COLO829 (cell line): ENCODE data around the gene POLN.
"Not testable (repeated sequence)": the region's sequence is repeated elsewhere in the genome, so short reads cannot be mapped to it uniquely, and the experiment has no call there.

Experiments
- DNase-seq: peaks from one replicate; pipeline ENCODE4 v3.0.0; 2012; ENCODE audit warnings: low spot score

The POLN gene

DNA sequence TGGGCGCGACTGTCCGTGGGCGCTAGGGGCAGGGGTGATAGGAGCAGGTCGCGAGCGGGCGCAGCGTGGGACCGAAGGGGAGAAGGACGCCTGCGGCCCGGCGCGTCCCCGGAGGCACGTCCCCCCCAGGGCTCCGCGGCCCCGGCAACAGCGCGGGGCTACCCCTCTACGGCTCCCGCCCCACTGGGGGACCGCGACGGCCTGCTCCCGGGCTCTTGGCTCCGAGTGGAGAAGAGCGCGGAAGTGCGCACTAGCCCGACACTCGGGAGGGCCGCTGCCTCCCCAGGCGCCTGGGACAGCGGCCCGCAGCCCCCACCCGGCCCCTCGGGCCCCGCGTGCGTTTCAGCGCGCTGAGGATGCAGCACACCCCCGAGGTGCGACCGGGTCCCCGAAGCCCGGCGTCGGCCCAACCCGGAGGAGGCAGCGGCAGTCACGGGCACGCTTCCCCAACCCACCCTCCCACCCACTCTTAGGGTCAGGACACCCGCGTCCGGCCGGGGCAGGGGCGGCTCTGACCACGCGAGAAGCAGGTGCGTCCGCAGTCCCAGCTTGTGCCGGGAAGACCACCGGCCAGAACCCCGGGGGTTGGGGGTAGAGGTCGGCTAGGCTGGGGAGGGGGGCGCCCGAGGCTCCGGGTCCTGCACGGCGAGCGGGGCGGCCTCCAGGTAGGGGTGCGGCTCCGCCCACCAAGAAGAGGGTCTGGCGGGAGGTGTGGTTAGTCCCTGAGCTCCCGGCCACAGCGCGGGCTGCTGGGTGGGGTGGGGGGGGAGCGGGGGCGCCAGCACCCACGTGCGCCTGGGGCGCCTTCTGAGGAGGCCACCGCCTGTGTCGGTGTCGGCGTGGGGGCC, 201.3 kb downstream of the POLN start:
- DNase-seq: no peak

DNA sequence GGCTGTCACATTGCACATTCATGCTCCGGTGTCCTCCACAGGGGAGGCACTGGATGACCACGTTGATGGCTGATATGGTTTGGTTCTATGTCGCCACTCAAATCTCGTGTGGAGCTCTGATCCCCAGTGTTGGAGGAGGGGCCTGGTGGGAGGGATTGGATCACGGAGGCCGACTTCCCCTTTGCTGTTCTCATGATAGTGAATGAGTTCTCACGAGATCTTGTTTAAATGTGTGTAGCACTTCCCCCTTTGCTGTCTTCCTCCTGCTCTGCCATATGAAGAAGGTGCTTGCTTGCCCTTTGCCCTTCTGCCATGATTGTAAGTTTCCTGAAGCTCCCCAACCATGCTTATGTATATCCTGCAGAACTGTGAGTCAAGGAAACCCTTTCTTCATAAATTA, 205.1 kb downstream of the POLN start:
- DNase-seq: no peak

DNA sequence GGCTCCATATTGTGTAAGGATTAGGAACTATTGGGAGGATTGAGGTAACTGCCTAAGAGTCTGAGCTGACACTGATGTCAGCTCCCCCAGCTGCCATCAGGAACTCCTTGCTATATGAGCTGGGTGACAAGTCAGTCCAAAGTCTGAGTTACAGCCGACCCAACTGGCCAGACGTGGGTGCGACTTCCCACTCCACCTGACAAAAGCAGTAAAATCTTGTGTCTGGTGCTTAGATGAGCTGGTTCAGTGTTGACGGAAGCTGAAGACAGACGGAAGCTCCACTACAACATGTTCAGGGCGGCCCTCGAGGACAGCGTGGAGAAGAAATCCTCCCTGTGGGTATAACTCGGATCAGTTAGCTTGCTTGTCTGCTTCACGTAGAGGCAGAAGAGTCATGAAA, 205.6 kb downstream of the POLN start:
- no peak for DNase-seq

DNA sequence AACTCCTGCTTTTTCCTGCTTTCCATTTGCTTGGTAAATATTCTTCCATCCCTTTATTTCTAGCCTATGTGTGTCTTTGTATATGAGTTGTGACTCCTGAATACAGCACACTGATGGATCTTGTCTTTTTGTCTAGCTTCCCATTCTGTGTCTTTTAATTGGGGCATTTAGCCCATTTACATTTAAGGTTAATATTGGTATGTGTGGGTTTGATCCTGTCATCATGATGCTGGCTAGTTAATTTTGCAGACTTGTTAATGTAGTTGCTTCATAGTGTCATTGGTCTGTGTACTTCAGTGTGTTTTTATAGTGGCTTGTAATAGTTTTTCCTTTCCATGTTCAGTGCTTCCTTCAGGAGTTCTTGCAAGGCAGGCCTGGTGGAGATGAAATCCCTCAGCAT, 210.8 kb downstream of the POLN start:
- not testable (repeated sequence) for DNase-seq

DNA sequence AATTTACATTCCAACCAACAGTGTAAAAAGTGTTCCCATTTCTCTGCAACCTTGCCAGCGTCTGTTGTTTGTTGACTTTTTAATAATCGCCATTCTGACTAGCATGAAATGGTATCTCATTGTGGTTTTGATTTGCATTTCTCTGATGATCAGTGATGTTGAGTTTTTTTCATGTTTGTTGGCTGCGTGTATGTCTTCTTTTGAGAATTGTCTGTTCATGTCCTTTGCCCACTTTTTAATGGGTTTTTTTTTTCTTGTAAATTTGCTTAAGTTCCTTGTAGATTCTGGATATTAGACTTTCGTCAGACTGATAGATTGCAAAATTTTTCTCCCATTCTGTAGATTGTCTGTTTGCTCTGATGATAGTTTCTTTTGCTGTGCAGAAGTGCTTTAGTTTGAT, 214.8 kb downstream of the POLN start:
- DNase-seq: not testable (repeated sequence)

DNA sequence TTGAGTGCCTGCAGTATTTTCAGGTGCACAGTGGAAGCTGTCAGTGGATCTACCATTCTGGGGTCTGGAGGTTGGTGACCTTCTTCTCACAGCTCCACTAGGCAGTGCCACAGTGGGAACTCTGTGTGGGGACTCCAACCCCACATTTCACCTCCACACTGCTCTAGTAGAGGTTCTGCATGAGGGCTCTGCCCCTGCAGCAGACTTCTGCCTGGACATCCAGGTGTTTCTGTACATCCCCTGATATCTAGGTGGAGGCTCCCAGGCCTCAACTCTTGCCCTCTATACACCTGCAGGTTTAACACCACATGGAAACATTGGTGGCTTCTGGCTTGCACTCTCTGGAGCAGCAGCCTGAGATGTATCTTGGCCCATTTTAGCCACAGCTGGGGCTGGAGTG, 216.1 kb downstream of the POLN start:
- DNase-seq: no peak

DNA sequence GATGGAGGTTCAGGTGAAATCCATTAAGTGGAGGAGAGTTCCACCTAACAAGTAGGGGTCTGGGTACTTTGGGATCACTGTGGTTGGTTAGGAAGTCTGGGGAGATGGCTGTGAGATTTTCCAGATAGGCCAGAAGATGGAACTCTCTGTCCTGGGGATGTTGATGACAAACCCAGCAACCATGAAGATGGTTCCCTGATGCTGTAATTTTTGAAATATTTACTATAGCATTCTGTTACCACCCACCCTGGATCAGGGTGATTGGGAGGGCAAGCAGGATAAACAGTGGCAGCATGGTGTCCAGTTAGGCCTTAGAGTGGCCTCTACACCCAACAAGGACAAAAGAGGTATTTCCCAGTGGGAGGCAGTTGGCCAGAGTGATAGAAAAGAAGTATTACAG, 217.2 kb downstream of the POLN start:
- DNase-seq: no peak
